ENCODE data around the gene NAIF1.
"Not testable (repeated sequence)": the region's sequence is repeated elsewhere in the genome, so short reads cannot be mapped to it uniquely, and the experiment has no call there.

The NAIF1 gene

GRCh38 chr9:128066713-128067644 lies at the start of gene NAIF1:
NAIF1 (minus strand) TSS chr9:128067320; CDS start chr9:128067101, 219 bp downstream.
- DNase-seq (ENCODE audit: low read depth in 2 of 2), result peak; percentile 88 to 93

DNA sequence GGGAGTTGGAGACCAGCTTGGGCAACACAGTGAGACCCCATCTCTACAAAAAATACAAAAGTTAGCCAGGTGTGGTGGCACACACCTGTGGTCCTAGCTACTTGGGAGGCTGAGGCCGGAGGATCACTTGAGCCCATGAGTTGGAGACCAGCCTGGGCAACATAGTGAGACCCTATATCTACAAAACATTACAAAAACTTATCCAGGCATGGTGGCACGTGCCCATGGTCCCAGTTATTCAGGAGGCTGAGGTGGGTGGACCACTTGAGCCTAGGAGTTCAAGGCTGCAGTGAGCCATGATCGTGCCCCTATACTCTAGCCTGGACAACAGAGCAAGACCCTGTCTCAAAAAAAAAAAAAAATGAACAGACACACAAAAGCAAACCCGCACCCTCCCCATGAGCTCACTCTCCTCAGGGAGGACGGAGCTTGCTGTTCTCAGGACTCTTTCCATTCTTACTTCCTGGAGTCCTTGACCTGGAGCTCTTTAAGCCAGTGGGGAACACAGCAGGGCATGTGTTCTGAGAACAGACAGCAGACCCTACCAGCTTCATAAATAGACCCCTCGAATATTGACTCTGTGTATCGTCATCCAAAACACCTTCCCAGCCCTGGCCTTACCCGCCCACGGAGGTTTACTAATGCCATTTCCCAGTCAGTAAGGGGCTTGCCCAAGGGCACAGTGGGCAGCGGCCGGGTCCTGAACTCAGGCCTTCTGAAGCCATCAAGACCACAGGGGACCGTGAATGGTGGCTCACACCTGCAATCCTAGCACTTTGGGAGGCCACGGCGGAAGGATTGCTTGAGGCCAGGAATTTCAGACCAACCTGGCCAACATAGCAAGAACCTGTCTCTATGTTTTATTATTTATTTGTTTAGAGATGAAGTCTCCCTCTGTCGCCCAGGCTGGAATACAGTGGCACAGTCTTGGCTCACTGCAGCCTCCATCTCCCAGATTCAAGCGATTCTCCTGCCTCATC lies 49.3 kb upstream of the NAIF1 start:
- no peak for DNase-seq (ENCODE audit: low read depth in 2 of 2)

- no peak for DNase-seq (ENCODE audit: low read depth in 2 of 2)
These were observed 48.3 kb upstream of the NAIF1 start for GRCh38 chr9:128115187-128116103.

GRCh38 chr9:128114326-128115186 lies 47.4 kb upstream of the NAIF1 start:
- no peak for DNase-seq (ENCODE audit: low read depth in 2 of 2)

GRCh38 chr9:128113526-128114325 lies 46.6 kb upstream of the NAIF1 start:
- no peak for DNase-seq (ENCODE audit: low read depth in 2 of 2)

GRCh38 chr9:128111726-128112125 lies 44.6 kb upstream of the NAIF1 start:
- not testable (repeated sequence) for DNase-seq (ENCODE audit: low read depth in 2 of 2)

- DNase-seq (ENCODE audit: low read depth in 2 of 2), result no peak
These were observed 42.1 kb upstream of the NAIF1 start for GRCh38 chr9:128109050-128109709.

DNA sequence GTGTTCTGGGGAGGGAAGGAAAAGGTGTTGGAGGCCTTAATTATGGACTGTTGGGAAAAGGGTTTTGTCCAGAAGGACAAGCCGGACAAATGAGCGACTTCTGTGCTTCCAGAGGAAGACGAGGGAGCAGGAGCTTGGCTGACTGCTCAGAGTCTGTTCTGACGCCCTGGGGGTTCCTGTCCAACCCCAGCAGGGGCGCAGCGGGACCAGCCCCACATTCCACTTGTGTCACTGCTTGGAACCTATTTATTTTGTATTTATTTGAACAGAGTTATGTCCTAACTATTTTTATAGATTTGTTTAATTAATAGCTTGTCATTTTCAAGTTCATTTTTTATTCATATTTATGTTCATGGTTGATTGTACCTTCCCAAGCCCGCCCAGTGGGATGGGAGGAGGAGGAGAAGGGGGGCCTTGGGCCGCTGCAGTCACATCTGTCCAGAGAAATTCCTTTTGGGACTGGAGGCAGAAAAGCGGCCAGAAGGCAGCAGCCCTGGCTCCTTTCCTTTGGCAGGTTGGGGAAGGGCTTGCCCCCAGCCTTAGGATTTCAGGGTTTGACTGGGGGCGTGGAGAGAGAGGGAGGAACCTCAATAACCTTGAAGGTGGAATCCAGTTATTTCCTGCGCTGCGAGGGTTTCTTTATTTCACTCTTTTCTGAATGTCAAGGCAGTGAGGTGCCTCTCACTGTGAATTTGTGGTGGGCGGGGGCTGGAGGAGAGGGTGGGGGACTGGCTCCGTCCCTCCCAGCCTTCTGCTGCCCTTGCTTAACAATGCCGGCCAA lies 41.3 kb upstream of the NAIF1 start:
- DNase-seq (ENCODE audit: low read depth in 2 of 2), result no peak

- DNase-seq (ENCODE audit: low read depth in 2 of 2), result no peak
These were observed 40.5 kb upstream of the NAIF1 start for GRCh38 chr9:128107468-128108268.

DNA sequence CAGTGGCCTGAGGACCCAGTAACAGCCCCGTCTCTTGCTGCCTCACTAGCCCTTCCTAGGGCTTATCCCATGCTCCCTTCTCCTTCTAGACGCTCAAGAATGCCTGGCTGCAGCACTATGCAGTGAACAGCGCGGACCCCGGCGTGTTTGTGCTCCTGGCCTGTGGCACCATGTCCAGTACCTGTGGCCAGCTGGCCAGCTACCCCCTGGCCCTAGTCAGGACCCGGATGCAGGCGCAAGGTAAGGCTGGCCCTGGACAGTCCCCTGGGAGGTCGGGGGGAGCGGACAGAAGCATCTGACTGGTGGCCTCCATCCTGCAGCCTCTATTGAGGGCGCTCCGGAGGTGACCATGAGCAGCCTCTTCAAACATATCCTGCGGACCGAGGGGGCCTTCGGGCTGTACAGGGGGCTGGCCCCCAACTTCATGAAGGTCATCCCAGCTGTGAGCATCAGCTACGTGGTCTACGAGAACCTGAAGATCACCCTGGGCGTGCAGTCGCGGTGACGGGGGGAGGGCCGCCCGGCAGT lies 39.9 kb upstream of the NAIF1 start:
- no peak for DNase-seq (ENCODE audit: low read depth in 2 of 2)

- DNase-seq (ENCODE audit: low read depth in 2 of 2), result no peak
These were observed 39.2 kb upstream of the NAIF1 start for GRCh38 chr9:128106181-128106939.

DNA sequence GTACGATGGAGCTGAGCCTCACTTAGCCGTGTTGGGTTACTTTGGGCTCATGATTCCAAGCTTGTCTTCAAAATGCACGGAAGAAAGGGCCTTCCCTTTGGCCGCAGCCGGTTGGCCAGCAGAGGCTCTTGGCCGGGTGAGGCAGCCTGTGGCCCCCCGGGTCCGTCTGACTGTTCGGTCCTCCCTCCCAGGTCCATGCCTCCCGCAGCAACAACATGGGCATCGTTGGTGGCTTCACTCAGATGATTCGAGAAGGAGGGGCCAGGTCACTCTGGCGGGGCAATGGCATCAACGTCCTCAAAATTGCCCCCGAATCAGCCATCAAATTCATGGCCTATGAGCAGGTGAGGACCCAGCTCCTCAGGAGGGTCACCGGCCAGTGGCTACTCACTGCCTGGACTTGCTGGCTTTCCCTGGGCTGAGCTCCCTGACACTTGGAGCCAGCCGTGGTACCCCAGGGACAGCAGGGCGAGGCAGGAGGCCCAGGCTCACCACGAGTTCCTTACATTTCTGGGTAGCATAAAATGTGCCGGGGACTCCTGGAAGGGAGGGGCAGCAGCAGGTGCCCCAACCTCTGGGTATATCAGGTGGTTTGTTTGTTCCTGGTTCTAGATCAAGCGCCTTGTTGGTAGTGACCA lies 38.5 kb upstream of the NAIF1 start:
- DNase-seq (ENCODE audit: low read depth in 2 of 2), result no peak

DNA sequence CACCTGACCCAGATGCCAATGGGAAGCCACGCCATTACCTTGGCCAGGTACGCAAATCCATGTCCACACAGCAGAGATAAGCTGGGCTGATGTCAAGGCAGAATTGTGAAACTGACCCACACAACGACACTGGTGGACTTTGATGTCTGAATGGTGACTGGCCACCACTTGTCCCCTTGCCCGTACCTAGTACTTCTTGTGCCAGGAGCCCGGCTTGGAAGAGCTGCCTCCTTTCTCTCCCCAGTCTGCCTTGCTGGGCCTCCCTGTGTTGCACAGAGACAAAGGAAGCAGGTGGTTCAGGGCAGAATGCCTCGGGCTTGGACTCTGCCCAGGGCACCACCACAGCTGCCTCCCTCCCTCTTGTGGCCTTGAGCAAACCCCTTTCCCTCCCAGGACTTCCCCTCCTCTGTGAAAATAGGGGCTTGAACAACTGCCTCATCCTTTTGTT lies 37.1 kb upstream of the NAIF1 start:
- DNase-seq (ENCODE audit: low read depth in 2 of 2), result no peak

GRCh38 chr9:128103589-128103962 lies 36.5 kb upstream of the NAIF1 start:
- peak in 1 of 2 donors; percentile 15 for DNase-seq (ENCODE audit: low read depth in 2 of 2)

- no peak for DNase-seq (ENCODE audit: low read depth in 2 of 2)
These were observed 35.9 kb upstream of the NAIF1 start for GRCh38 chr9:128102861-128103588.

Measured in stimulated activated CD8-positive, alpha-beta memory T cell treated with anti-CD3 and anti-CD28 coated beads, Interleukin-2, amount 100 ng/mL, for 1 hour (primary cell).